Subcutaneous adipose tissue (tissue), 4 donors: ENCODE results near the gene STAMBP. TPM values are rescaled to one million over a fixed set of nuclear protein-coding genes. Genes with fewer than 3 reads are reported as not detected.

Experiments
- CTCF ChIP-seq: fragments of 450-650 bp; IDR thresholded peaks from one replicate; pipeline ENCODE4 v1.5.1; 2016; ENCODE audit warnings: low read depth, mild to moderate bottlenecking, control low read depth, antibody characterized with exemption, moderate library complexity
- total RNA-seq, 4 donors: library from RNA; depleted of rRNA; stranded (reverse); fragments of >200 nt; gene quantifications; one replicate each; pipeline ENCODE4 v1.1.0, GENCODE V29; 2016

Gene STAMBP
- total RNA-seq, 4 donors from 2014 or later, result 26.2 to 36.2 (median 32.3) TPM

- no peak for TF ChIP-seq CTCF
Observed at GRCh38 chr2:73827018-73827417, 1.7 kb upstream of the STAMBP start.

- no peak for TF ChIP-seq CTCF
Observed at GRCh38 chr2:73827660-73828388, 937 bp upstream of the STAMBP start.

- TF ChIP-seq CTCF, result no peak
Observed at GRCh38 chr2:73828389-73828817, 358 bp upstream of the STAMBP start.

GRCh38 chr2:73830871-73831401 lies 2.2 kb downstream of the STAMBP start:
- no peak for TF ChIP-seq CTCF

- no peak for TF ChIP-seq CTCF
Observed at GRCh38 chr2:73832930-73833329, 4.2 kb downstream of the STAMBP start.

GRCh38 chr2:73836141-73836943 lies 7.6 kb downstream of the STAMBP start:
- TF ChIP-seq CTCF, result no peak
